Small intestine (tissue), 7 donors: ENCODE measurements around the gene LYRM4. TPM values are rescaled to one million over a fixed set of nuclear protein-coding genes. Genes with fewer than 3 reads are reported as not detected.

Experiments used
- DNase-seq, 2 donors: peaks; one replicate each; pipeline versions ENCODE4 v3.0.0 to v3.0.0-alpha.2; 2013
- FAIRE-seq: peaks from 2 replicates; lab custom pipeline; 2012; peaks lifted over from hg19 to GRCh38; lab: Jason Lieb, UNC
- H3K27ac ChIP-seq, 3 donors: one replicate each; pipeline ENCODE4 v1.5.1; 2013; ENCODE audit warnings: low read length in 2 of 3, mild to moderate bottlenecking in 2 of 3, control low read depth in 1 of 3, inconsistent platforms in 1 of 3, low read depth in 1 of 3, moderate library complexity in 1 of 3
- H3K27me3 ChIP-seq, 3 donors: one replicate each; pipeline ENCODE4 v1.6.1; 2013; ENCODE audit warnings: low read length in 3 of 3, inconsistent platforms in 1 of 3; ENCODE audit not compliant: control insufficient read depth in 3 of 3, insufficient read depth in 3 of 3
- H3K36me3 ChIP-seq, 3 donors: one replicate each; pipeline ENCODE4 v1.6.1; 2013; ENCODE audit warnings: low read length in 3 of 3, inconsistent platforms in 1 of 3, low read depth in 1 of 3, mild to moderate bottlenecking in 1 of 3, moderate library complexity in 1 of 3; ENCODE audit not compliant: control insufficient read depth in 3 of 3, insufficient read depth in 2 of 3
- H3K4me1 ChIP-seq, 3 donors: one replicate each; pipeline ENCODE4 v1.6.1; 2013; ENCODE audit warnings: low read length in 2 of 3, inconsistent platforms in 1 of 3, low read depth in 1 of 3, mild to moderate bottlenecking in 1 of 3, moderate library complexity in 1 of 3; ENCODE audit not compliant: control insufficient read depth in 3 of 3, insufficient read depth in 2 of 3
- H3K4me3 ChIP-seq, 3 donors: one replicate each; pipeline ENCODE4 v1.5.1; 2013; ENCODE audit warnings: low read length in 3 of 3, control low read depth in 1 of 3, inconsistent platforms in 1 of 3, low read depth in 1 of 3, mild to moderate bottlenecking in 1 of 3, moderate library complexity in 1 of 3
- H3K9me3 ChIP-seq, 2 donors: one replicate each; pipeline ENCODE4 v1.6.1; 2013; ENCODE audit warnings: low read depth in 1 of 2, low read length in 1 of 2; ENCODE audit not compliant: control insufficient read depth in 2 of 2, insufficient read depth in 1 of 2
- WGBS, 3 donors: extraction: QIAGEN DNeasy Blood & Tissue Kit; methylation state at CpG; one replicate each; pipeline ENCODE4 v1.1.7; 2013; 5-methylcytosine and 5-hydroxymethylcytosine counted together
- polyA plus RNA-seq, 4 donors: library from polyadenylated mRNA; stranded (reverse) in 3 of 4; unstranded in 1 of 4; fragments of 200-250 nt in 3 of 4; fragments of 120-200 nt in 1 of 4; gene quantifications; one replicate each; pipeline versions ENCODE4 v1.2.1 to v1.2.3, GENCODE V29; 2013
- donor health status: healthy with polysubstance abuse.
- donor health status: control.
- donor health status: control.
- donor health status: Bipolar disorder and iron deficiency.
- donor health status: healthy.

Gene LYRM4
- polyA plus RNA-seq, 4 donors: 6.5 to 20.5 (median 14.3) TPM

GRCh38 chr6:5215799-5216198 is 45.0 kb downstream of the LYRM4 start:
- WGBS, 3 donors: 20 to 63% (median 44%) methylated on average over 9 of the region's 9 CpGs
- Histone ChIP-seq H3K9me3 (no peaks in the 10 kb centered on the region), H3K27ac (peak overlapping the region in 1 of 3 donors; percentile 66), H3K4me1 (peaks cover 0 to 10% (median 0%) of the 10 kb centered on the region in 3 donors), H3K4me3 (no peak overlapping the region), H3K27me3 (no peaks in the 10 kb centered on the region), H3K36me3 (peaks cover 0 to 14% (median 2%) of the 10 kb centered on the region in 3 donors)
- FAIRE-seq (no peak), DNase-seq (peak; percentile 77 to 81)

GRCh38 chr6:5215159-5215558 is 45.6 kb downstream of the LYRM4 start:
- 82 to 96% (median 88%) methylated on average over 2 of the region's 2 CpGs for WGBS, 3 donors
- H3K27ac ChIP-seq: peak overlapping the region in 1 of 3 donors; percentile 66
- H3K27me3 ChIP-seq: no peaks in the 10 kb centered on the region
- peak in 1 of 2 donors; percentile 24 for DNase-seq
- H3K9me3 ChIP-seq: no peaks in the 10 kb centered on the region
- peaks cover 0 to 14% (median 2%) of the 10 kb centered on the region in 3 donors for H3K36me3 ChIP-seq
- H3K4me3 ChIP-seq: no peak overlapping the region
- peaks cover 0 to 10% (median 0%) of the 10 kb centered on the region in 3 donors for H3K4me1 ChIP-seq
- FAIRE-seq: no peak

GRCh38 chr6:5214570-5215052 is 46.1 kb downstream of the LYRM4 start:
- 77 to 93% (median 80%) methylated on average over 10 of the region's 10 CpGs for WGBS, 3 donors
- H3K27me3 ChIP-seq: no peaks in the 10 kb centered on the region
- peaks cover 0 to 14% (median 2%) of the 10 kb centered on the region in 3 donors for H3K36me3 ChIP-seq
- no peak overlapping the region for H3K4me3 ChIP-seq
- FAIRE-seq (no peak), DNase-seq (peak; percentile 7 to 39)
- H3K27ac ChIP-seq: peak overlapping the region in 1 of 3 donors; percentile 66
- H3K4me1 ChIP-seq: peaks cover 0 to 10% (median 0%) of the 10 kb centered on the region in 3 donors
- no peaks in the 10 kb centered on the region for H3K9me3 ChIP-seq

- H3K4me1 ChIP-seq: peaks cover 0 to 10% (median 0%) of the 10 kb centered on the region in 3 donors
- FAIRE-seq: no peak
- no peaks in the 10 kb centered on the region for H3K9me3 ChIP-seq
- no peak overlapping the region for H3K27ac ChIP-seq
- DNase-seq: no peak
- WGBS, 3 donors: 90 to 98% (median 97%) methylated on average over 8 of the region's 8 CpGs
- H3K27me3 ChIP-seq: no peaks in the 10 kb centered on the region
- peaks cover 0 to 14% (median 2%) of the 10 kb centered on the region in 3 donors for H3K36me3 ChIP-seq
- H3K4me3 ChIP-seq: no peak overlapping the region
These were observed 46.9 kb downstream of the LYRM4 start for GRCh38 chr6:5213836-5214235.

GRCh38 chr6:5211492-5211891 is 49.3 kb downstream of the LYRM4 start:
- Histone ChIP-seq H3K9me3 (no peaks in the 10 kb centered on the region), H3K4me1 (peaks cover 0 to 11% (median 0%) of the 10 kb centered on the region in 3 donors), H3K27ac (no peak overlapping the region), H3K4me3 (no peak overlapping the region), H3K27me3 (no peaks in the 10 kb centered on the region), H3K36me3 (peaks cover 0 to 14% (median 2%) of the 10 kb centered on the region in 3 donors)
- DNase-seq (no peak), FAIRE-seq (no peak)
- 95 to 98% (median 95%) methylated on average over 1 of the region's 1 CpG for WGBS, 3 donors

- DNase-seq: no peak
- WGBS, 3 donors: 68 to 91% (median 78%) methylated on average over 5 of the region's 5 CpGs
- FAIRE-seq: no peak
- Histone ChIP-seq H3K9me3 (no peaks in the 10 kb centered on the region), H3K36me3 (peaks cover 0 to 5% (median 2%) of the 10 kb centered on the region in 3 donors), H3K27ac (no peak overlapping the region), H3K27me3 (no peaks in the 10 kb centered on the region), H3K4me3 (no peak overlapping the region), H3K4me1 (peaks cover 0 to 21% (median 0%) of the 10 kb centered on the region in 3 donors)
These were observed 52.2 kb downstream of the LYRM4 start for GRCh38 chr6:5208471-5208971.

GRCh38 chr6:5208057-5208456 is 52.7 kb downstream of the LYRM4 start:
- H3K9me3 ChIP-seq: no peaks in the 10 kb centered on the region
- H3K36me3 ChIP-seq: peaks cover 0 to 1% (median under 1%) of the 10 kb centered on the region in 3 donors
- peaks cover 0 to 21% (median 0%) of the 10 kb centered on the region in 3 donors for H3K4me1 ChIP-seq
- DNase-seq (no peak), FAIRE-seq (no peak)
- H3K27me3 ChIP-seq: no peaks in the 10 kb centered on the region
- WGBS, 3 donors: 77 to 94% (median 87%) methylated on average over 2 of the region's 2 CpGs
- peak overlapping the region in 1 of 3 donors; percentile 7 for H3K27ac ChIP-seq
- H3K4me3 ChIP-seq: no peak overlapping the region

GRCh38 chr6:5206920-5207561 is 53.7 kb downstream of the LYRM4 start:
- Histone ChIP-seq H3K4me3 (no peak overlapping the region), H3K27me3 (no peaks in the 10 kb centered on the region), H3K36me3 (no peaks in the 10 kb centered on the region), H3K4me1 (peaks cover 0 to 21% (median 0%) of the 10 kb centered on the region in 3 donors), H3K27ac (no peak overlapping the region), H3K9me3 (no peaks in the 10 kb centered on the region)
- FAIRE-seq (no peak), DNase-seq (no peak)
- 82 to 95% (median 93%) methylated on average over 6 of the region's 6 CpGs for WGBS, 3 donors
